Ishikawa (cell line): ENCODE measurements around the gene PHYKPL.

Experiments used
- MAX ChIP-seq: IDR thresholded peaks from 2 replicates; pipeline ENCODE4 v1.6.1; 2012
- REST ChIP-seq: IDR thresholded peaks from 2 replicates; pipeline ENCODE4 v1.6.1; 2012; ENCODE audit warnings: low read depth, mild to moderate bottlenecking

- TF ChIP-seq MAX (no peak), REST (no peak)
Measured at GRCh38 chr5:178201221-178201926, 31.2 kb downstream of the PHYKPL start.
